Measurements from ENCODE around the gene BBS4. TPM values are rescaled to one million over a fixed set of nuclear protein-coding genes. Genes with fewer than 3 reads are reported as not detected.

BBS4 gene
- total and polyA plus RNA-seq, 2 donors (not counting 3 experiments of a cell fraction or from before 2014, with no cell fraction given): 6.8 to 7.5 TPM

- Histone ChIP-seq H3K4me2 (ENCODE audit: insufficient read depth, low read length) (no peak overlapping the region), H3K27me3 (ENCODE audit: control insufficient read depth in 2 of 2, insufficient read depth in 2 of 2, low read length in 2 of 2) (no peaks in the 10 kb centered on the region), H3K27ac (ENCODE audit: insufficient read depth, low read depth, low read length) (no peak overlapping the region), H3K36me3 (ENCODE audit: control insufficient read depth in 2 of 2, extremely low read depth in 1 of 2, insufficient read depth in 2 of 2, low read length in 2 of 2) (peaks cover 3 to 8% of the 10 kb centered on the region in 2 experiments), H3K79me2 (ENCODE audit: control insufficient read depth, insufficient read depth, low read length) (no peaks in the 10 kb centered on the region), H3K9me1 (replicated peaks; ENCODE audit: control insufficient read depth, extremely low read depth, insufficient read depth, low read length) (no peaks in the 10 kb centered on the region), H3K4me3 (replicated peaks in 1 of 3; ENCODE audit: insufficient read depth in 1 of 3, low read depth in 1 of 3, low read length in 3 of 3) (no peak overlapping the region), H3K4me1 (ENCODE audit: control insufficient read depth, extremely low read depth, insufficient read depth, low read length) (no peaks in the 10 kb centered on the region), H2AFZ (ENCODE audit: low read depth, low read length) (no peak overlapping the region), H3K9ac (replicated peaks; ENCODE audit: extremely low read depth, insufficient read depth, low read length) (no peak overlapping the region), H4K20me1 (replicated peaks; ENCODE audit: control insufficient read depth, extremely low read depth, insufficient read depth, low read length) (no peaks in the 10 kb centered on the region), H3K9me3 (replicated peaks; ENCODE audit: control insufficient read depth, insufficient read depth, low read length) (no peaks in the 10 kb centered on the region)
- POLR2A ChIA-PET: no interaction called here
- CTCF ChIA-PET: interaction anchor here (5.3 kb wide), 1 partner anchor 12 kb away, joined by 34 read pairs; no protein-coding TSS in a partner anchor
- BruUV-seq (replicated peaks): no TSS peak
- dilution Hi-C loops (cut with MboI; ENCODE audit: extremely low pct_ligation_motif_present, low sequenced_read_pairs): no loop called here
- intact Hi-C loops (cut with micrococcal nuclease): no loop called here
- no peak for FAIRE-seq
- no peak for TF ChIP-seq MYC (IDR thresholded peaks at IDR 0.05; ENCODE audit: low read depth, low read length)
- TF ChIP-seq MAX (IDR thresholded peaks at IDR 0.05; ENCODE audit: insufficient read depth, insufficient read length): no peak
- TF ChIP-seq POLR2AphosphoS5 (IDR thresholded peaks at IDR 0.05; ENCODE audit: insufficient read depth, low read depth, low read length): no peak
- no peak for TF ChIP-seq POLR2A (IDR thresholded peaks at IDR 0.05; ENCODE audit: low read depth, low read length)
- TF ChIP-seq CTCF (IDR thresholded peaks at IDR 0.05; ENCODE audit: extremely low read depth in 1 of 2, insufficient read depth in 1 of 2, low read depth in 1 of 2, low read length in 2 of 2): no peak
- no peak for TF ChIP-seq JUN (IDR thresholded peaks at IDR 0.05; ENCODE audit: borderline replicate concordance, insufficient read depth, insufficient read length, low read depth)
- no peak for DNase-seq (ENCODE audit: low read depth, low spot score)
Observed at GRCh38 chr15:72733941-72734738, 48.1 kb downstream of the BBS4 start.
